GM12872 (cell line): Measurements from ENCODE around the gene SCFD2.

Source experiments
- TF ChIP-seq, protein P1 (sequence below): IDR thresholded peaks from 3 replicates; pipeline ENCODE4 v1.5.1; 2011; ENCODE audit warnings: low read depth, mild to moderate bottlenecking, low read length, moderate library complexity; ENCODE audit not compliant: insufficient read depth

SCFD2 gene

DNA sequence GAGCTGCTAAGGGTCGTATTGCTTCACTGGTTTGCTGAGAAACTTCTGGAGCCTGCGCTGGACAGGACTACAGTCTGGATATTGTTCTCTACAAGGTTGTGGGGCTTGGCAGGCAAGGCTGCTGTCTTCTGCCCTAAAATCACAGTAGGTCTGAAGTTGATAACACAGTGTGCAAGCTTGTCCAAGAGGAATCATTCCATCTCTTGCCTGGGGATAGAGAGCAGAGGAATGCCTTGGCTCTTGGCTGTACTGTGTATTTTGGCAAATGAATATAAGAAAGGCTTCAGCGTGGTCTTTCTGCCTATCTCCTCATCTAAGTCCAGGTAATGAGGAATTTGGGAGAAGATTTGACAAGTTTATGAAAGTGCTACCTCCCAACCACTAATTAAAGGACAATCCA, 513.1 kb downstream of the SCFD2 start:
- TF ChIP-seq, protein P1, sequence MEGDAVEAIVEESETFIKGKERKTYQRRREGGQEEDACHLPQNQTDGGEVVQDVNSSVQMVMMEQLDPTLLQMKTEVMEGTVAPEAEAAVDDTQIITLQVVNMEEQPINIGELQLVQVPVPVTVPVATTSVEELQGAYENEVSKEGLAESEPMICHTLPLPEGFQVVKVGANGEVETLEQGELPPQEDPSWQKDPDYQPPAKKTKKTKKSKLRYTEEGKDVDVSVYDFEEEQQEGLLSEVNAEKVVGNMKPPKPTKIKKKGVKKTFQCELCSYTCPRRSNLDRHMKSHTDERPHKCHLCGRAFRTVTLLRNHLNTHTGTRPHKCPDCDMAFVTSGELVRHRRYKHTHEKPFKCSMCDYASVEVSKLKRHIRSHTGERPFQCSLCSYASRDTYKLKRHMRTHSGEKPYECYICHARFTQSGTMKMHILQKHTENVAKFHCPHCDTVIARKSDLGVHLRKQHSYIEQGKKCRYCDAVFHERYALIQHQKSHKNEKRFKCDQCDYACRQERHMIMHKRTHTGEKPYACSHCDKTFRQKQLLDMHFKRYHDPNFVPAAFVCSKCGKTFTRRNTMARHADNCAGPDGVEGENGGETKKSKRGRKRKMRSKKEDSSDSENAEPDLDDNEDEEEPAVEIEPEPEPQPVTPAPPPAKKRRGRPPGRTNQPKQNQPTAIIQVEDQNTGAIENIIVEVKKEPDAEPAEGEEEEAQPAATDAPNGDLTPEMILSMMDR, result no peak

DNA sequence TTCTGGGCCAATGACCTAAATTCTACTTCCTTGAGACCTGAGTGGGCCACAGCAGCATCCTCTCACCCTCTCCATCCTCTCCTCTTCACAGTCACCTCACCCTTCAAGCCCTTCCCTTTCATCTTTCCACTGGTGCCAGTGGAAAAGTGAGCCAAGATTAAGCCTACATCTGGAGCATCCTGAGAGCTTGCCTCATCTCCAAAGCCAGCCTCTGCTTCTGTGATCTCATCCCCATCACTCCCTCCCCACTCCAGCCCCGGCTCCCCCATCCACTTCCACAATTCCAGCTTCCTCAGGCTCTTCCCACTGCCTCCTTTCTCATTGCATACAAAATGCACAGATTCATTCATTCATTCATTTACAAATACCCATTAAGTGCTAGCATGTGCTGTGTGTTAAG, 513.8 kb downstream of the SCFD2 start:
- TF ChIP-seq, protein P1, result no peak

DNA sequence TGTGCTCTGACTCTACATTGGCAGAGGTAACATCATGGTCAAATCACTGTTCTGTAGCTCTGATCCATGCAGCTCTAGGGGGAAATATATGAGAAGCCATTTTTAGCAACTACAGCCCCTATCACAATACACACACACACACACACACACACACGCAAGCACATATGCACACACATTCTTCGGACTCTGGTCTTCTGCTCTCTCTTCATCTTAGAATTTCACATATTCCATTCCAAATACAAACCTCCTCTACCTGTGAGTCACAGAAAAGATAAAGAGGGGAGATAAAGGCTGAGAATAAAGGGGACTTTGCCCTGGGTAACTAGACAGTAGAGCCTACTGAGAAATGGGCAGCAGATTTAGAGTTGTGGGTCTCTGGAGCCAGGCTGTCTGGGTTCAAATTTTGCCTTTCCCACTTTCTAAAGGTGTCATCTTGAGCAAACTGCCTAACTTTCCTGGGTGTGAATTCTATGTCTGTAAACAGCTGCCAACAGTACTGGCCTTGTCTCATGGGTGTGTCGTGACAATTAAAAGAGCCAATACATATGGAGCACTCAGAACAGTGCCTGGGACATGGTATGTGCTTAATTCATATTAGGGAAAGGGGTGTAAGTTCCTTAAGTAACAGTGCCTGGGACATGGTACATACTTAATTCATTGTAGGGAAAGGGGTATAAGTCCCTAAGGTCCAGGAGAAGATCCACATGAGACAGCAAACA, 515.3 kb downstream of the SCFD2 start:
- TF ChIP-seq, protein P1, result no peak

DNA sequence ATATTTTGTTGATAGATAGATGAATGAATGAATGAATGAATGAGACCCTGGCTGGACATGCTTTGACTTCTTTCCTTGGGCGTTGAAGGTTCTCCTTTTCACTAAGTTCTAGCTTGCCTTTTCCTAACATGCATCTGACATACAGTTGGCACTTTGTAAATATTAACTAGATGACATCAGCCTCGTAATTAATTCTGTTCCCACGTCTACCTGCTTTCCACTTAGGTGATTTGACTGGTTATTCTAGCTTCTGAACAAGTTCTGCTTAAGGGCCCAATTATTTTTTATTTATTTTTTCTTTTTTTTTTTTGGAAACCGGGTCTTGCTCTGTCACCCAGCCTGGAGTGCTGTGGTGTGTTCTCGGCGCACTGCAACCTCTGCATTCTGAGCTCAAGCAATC, 517.6 kb downstream of the SCFD2 start:
- TF ChIP-seq, protein P1, result no peak

DNA sequence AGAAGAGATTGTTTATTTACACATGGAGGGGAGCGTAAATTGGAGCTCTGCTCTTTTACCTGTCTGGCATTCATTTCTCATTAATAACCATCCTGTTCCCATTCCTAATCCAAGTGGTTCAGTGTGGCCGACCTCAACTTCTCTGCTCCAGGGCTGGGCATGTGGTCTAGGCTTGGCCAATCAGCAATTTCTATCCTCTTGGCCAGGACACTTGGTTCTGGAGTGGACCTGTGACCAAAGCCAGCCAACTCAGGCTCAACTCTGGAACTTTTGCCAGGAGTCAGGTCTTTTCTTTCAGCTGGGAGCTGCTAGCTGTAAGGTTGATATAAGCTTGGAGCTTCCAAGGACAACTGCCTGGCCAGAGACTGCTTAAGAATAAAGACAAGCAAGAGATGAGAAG, 519.4 kb downstream of the SCFD2 start:
- TF ChIP-seq, protein P1, result no peak

DNA sequence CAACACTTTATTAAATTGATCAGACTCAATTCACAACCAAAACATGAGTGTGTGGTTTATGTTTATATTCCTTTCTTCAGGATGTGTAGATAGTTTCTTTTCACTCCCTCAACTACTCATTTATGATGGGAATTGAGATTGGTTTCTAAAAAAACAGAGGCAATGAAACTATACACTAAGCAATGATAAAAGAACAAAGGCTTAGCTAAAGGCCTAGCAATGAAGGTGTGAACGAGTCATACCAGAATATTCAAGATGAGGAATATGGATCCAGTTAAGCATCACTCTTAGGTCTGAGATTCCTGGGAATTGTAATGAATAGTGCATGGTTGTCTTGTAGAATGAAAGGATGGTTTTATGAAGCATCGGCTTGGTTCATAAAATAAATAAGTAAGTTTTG, 521.3 kb downstream of the SCFD2 start:
- TF ChIP-seq, protein P1, result no peak

DNA sequence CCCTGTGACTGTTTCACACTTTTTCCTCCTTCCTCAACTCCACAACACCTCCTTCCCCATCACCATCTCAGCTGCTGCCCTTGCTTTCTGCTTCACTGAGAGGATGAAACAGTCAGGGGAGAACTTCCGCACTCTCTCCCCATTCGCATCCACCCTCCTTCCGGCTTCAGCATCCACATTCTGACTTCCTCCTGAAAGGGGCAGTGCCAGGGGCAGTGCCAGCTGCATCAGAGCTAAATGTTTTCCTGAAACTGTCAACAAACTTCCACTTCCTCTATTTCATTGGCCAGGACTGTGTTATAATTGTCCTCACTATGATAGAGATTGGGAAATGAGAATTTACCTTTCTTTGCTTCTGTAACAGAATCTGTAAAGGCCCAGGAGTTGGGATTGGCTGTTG, 521.9 kb downstream of the SCFD2 start:
- TF ChIP-seq, protein P1, result no peak

DNA sequence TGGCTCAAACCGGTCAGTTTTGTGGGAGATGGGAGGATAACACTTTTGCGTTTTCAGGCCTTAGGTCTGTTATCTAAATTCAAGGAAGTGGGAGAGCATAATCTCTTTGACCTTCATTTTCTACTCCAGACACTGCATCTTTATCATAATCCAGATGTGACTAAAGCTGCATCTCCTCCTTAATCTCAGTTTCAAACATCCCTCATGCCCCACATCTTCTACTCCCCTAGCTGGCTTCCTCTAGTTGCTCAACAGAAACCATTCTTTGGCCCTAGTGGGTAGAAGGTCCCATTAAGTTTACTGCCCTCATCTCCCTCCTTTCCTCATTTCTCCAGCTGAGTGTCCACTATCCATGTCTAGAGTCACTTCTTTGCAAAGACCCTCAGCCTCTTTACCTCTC, 522.5 kb downstream of the SCFD2 start:
- TF ChIP-seq, protein P1, result no peak
